Loucy (cell line): Measurements from ENCODE around the gene CCDC112.

Experiments
- EZH2phosphoT487 ChIP-seq: fragments of 200-600 bp; IDR thresholded peaks from 2 replicates; pipeline ENCODE4 v1.6.1; 2018; ENCODE audit warnings: antibody characterized with exemption, mild to moderate bottlenecking, moderate library complexity, borderline replicate concordance
- TF ChIP-seq, protein P1 (sequence below): fragments of 200-600 bp; sonication (generic); conservative IDR thresholded peaks from 2 replicates; pipeline ENCODE4 v1.5.1; 2014; ENCODE audit warnings: mild to moderate bottlenecking, antibody characterized with exemption, low read length

DNA sequence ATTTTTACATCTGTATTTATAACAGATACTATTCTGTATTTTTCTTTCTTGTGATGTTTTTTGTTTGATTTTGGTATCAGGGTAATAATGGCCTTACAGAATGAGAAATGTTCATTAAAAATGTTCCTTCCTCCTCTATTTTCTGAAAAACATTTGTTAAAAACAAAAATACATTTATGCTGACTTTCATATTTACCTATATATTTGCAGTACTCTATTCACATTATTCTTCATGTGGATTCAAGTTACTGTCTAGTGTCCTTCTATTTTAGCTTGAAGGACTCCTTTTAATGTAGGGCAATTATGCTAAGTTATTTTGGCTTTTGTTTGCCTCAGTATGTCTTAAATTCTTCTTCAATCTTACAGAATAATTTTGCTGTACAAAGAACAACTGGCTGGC, 5.1 kb downstream of the CCDC112 start:
- TF ChIP-seq, protein P1, sequence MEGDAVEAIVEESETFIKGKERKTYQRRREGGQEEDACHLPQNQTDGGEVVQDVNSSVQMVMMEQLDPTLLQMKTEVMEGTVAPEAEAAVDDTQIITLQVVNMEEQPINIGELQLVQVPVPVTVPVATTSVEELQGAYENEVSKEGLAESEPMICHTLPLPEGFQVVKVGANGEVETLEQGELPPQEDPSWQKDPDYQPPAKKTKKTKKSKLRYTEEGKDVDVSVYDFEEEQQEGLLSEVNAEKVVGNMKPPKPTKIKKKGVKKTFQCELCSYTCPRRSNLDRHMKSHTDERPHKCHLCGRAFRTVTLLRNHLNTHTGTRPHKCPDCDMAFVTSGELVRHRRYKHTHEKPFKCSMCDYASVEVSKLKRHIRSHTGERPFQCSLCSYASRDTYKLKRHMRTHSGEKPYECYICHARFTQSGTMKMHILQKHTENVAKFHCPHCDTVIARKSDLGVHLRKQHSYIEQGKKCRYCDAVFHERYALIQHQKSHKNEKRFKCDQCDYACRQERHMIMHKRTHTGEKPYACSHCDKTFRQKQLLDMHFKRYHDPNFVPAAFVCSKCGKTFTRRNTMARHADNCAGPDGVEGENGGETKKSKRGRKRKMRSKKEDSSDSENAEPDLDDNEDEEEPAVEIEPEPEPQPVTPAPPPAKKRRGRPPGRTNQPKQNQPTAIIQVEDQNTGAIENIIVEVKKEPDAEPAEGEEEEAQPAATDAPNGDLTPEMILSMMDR, result no peak
- no peak for TF ChIP-seq EZH2phosphoT487
